Type B pancreatic cell (in vitro differentiated cells): ENCODE measurements around the gene GRPR. TPM values are rescaled to one million over a fixed set of nuclear protein-coding genes. Genes with fewer than 3 reads are reported as not detected.

Source experiments
- DNase-seq: peaks from one replicate; pipeline ENCODE4 v3.0.0; 2021; ENCODE audit warnings: mixed read lengths; ENCODE audit not compliant: unreplicated experiment; ENCODE audit errors: extremely low spot score
- H3K27ac Mint-ChIP-seq: 2 replicates; pipeline ENCODE4 v1.8.0; 2021; ENCODE audit warnings: mild to moderate bottlenecking, mixed read lengths
- H3K27me3 Mint-ChIP-seq: 2 replicates; pipeline ENCODE4 v1.8.0; 2021; ENCODE audit warnings: mixed read lengths
- H3K36me3 Mint-ChIP-seq: 2 replicates; pipeline ENCODE4 v1.8.0; 2021; ENCODE audit warnings: mixed read lengths
- H3K4me1 Mint-ChIP-seq: one replicate; pipeline ENCODE4 v1.8.0; 2021; ENCODE audit warnings: mixed read lengths; ENCODE audit not compliant: unreplicated experiment
- H3K4me3 Mint-ChIP-seq: 2 replicates; pipeline ENCODE4 v1.8.0; 2021; ENCODE audit warnings: mild to moderate bottlenecking, mixed read lengths
- H3K9me3 Mint-ChIP-seq: 2 replicates; pipeline ENCODE4 v1.8.0; 2021; ENCODE audit warnings: mixed read lengths
- total RNA-seq: library from RNA; stranded (reverse); gene quantifications from 2 replicates; pipeline ENCODE4 v1.2.1, GENCODE V29; 2021; ENCODE audit warnings: low replicate concordance
- TF ChIP-seq, protein P1 (sequence below): fragments of 200-600 bp; sonication (generic); conservative IDR thresholded peaks from 2 replicates; pipeline ENCODE4 v1.5.0; 2021; ENCODE audit warnings: antibody characterized with exemption, mild to moderate bottlenecking

Gene GRPR
- total RNA-seq, 1 donor from 2014 or later: 3.4 TPM

- H3K9me3 Mint-ChIP-seq: no peaks in the 10 kb centered on the region
- DNase-seq: no peak
- TF ChIP-seq, protein P1, sequence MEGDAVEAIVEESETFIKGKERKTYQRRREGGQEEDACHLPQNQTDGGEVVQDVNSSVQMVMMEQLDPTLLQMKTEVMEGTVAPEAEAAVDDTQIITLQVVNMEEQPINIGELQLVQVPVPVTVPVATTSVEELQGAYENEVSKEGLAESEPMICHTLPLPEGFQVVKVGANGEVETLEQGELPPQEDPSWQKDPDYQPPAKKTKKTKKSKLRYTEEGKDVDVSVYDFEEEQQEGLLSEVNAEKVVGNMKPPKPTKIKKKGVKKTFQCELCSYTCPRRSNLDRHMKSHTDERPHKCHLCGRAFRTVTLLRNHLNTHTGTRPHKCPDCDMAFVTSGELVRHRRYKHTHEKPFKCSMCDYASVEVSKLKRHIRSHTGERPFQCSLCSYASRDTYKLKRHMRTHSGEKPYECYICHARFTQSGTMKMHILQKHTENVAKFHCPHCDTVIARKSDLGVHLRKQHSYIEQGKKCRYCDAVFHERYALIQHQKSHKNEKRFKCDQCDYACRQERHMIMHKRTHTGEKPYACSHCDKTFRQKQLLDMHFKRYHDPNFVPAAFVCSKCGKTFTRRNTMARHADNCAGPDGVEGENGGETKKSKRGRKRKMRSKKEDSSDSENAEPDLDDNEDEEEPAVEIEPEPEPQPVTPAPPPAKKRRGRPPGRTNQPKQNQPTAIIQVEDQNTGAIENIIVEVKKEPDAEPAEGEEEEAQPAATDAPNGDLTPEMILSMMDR: no peak
- no peaks in the 10 kb centered on the region for H3K27me3 Mint-ChIP-seq
- H3K27ac Mint-ChIP-seq: no peak overlapping the region
- H3K4me1 Mint-ChIP-seq: peaks cover 13% of the 10 kb centered on the region
- no peak overlapping the region for H3K4me3 Mint-ChIP-seq
- no peaks in the 10 kb centered on the region for H3K36me3 Mint-ChIP-seq
Observed at GRCh38 chrX:16082470-16083085, 40.8 kb upstream of the GRPR start.

GRCh38 chrX:16087076-16087475 lies 36.3 kb upstream of the GRPR start:
- H3K4me3 Mint-ChIP-seq: no peak overlapping the region
- H3K36me3 Mint-ChIP-seq: no peaks in the 10 kb centered on the region
- DNase-seq: no peak
- H3K9me3 Mint-ChIP-seq: no peaks in the 10 kb centered on the region
- H3K4me1 Mint-ChIP-seq: peaks cover 6% of the 10 kb centered on the region
- TF ChIP-seq, protein P1: no peak
- H3K27ac Mint-ChIP-seq: no peak overlapping the region
- no peaks in the 10 kb centered on the region for H3K27me3 Mint-ChIP-seq

DNA sequence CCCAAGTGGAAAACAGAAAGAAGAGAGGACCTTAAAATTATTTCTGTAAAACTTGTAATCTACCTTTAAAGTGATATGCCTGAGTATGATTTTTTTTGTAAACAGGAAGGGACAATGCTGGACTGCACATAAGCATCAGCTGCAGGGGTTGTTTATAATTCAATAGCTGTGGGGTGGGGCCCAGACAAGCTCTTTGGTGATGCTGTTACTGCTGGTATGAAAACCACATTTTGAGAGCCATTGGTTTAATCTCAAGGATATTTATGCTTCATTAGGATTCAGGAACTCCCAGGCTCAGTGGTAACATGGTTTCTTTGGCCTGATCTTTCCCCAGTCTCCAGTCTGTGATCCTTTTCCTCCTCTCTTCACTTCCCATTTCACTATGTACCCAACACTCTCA lies 34.3 kb upstream of the GRPR start:
- no peak for DNase-seq
- Mint-ChIP-seq H3K4me3 (no peak overlapping the region), H3K36me3 (no peaks in the 10 kb centered on the region), H3K27me3 (no peaks in the 10 kb centered on the region), H3K4me1 (no peaks in the 10 kb centered on the region), H3K9me3 (no peaks in the 10 kb centered on the region), H3K27ac (no peak overlapping the region)
- TF ChIP-seq, protein P1: no peak

DNA sequence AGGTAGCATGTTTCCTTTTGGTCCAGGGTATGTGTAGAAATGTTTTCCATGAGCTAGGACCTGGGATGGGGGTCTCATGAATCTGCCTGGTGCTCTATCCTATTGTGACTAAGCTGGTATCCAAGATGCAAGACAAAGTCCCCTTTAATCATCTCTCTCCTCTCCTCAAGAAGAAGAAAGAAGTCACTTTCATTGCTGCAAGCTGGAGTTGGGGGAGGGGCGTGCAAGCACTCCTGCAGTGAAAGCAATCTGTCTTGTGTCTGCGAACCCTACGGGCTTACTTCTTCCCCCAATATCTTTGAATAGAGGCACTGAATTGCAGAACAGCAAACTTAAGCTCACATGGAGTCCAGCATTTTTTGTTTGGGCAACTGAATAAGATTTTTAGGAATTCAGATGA lies 27.2 kb upstream of the GRPR start:
- H3K4me3 Mint-ChIP-seq: no peak overlapping the region
- peaks cover 8% of the 10 kb centered on the region for H3K4me1 Mint-ChIP-seq
- H3K27me3 Mint-ChIP-seq: peaks cover 6% of the 10 kb centered on the region
- TF ChIP-seq, protein P1: no peak
- no peaks in the 10 kb centered on the region for H3K9me3 Mint-ChIP-seq
- H3K36me3 Mint-ChIP-seq: no peaks in the 10 kb centered on the region
- H3K27ac Mint-ChIP-seq: no peak overlapping the region
- no peak for DNase-seq

- peaks cover 8% of the 10 kb centered on the region for H3K4me1 Mint-ChIP-seq
- H3K4me3 Mint-ChIP-seq: no peak overlapping the region
- H3K27ac Mint-ChIP-seq: no peak overlapping the region
Observed at GRCh38 chrX:16100673-16101072, 22.7 kb upstream of the GRPR start.

More at GRCh38 chrX:16100673-16101072, 22.7 kb upstream of the GRPR start:
- no peak for DNase-seq
- Mint-ChIP-seq H3K36me3 (no peaks in the 10 kb centered on the region), H3K27me3 (peaks cover 6% of the 10 kb centered on the region), H3K9me3 (no peaks in the 10 kb centered on the region)
- TF ChIP-seq, protein P1: no peak
